Prostate gland (tissue), 2 donors: ENCODE data around the gene DUS1L. TPM values are rescaled to one million over a fixed set of nuclear protein-coding genes. Genes with fewer than 3 reads are reported as not detected.

ENCODE experiments used
- DNase-seq: peaks from one replicate; pipeline ENCODE4 v3.0.0-alpha.2; 2019; ENCODE audit warnings: low spot score
- H3K27ac ChIP-seq, 2 donors: fragments of 200-600 bp; sonication (generic); 2 replicates each; pipeline ENCODE4 v1.5.1; 2017 to 2019
- H3K27me3 ChIP-seq: fragments of 200-600 bp; sonication (generic); replicated peaks from 2 replicates; pipeline ENCODE4 v1.5.1; 2019; ENCODE audit not compliant: insufficient read depth
- H3K36me3 ChIP-seq, 2 donors: fragments of 200-600 bp; sonication (generic); 1 replicate in 1 of 2; 2 replicates in 1 of 2; pipeline versions ENCODE4 v1.5.1 to v1.8.1; 2017 to 2019
- H3K4me1 ChIP-seq: fragments of 200-600 bp; sonication (generic); replicated peaks from 2 replicates; pipeline ENCODE4 v1.5.1; 2019
- H3K4me3 ChIP-seq, 2 donors: fragments of 200-600 bp; sonication (generic); 2 replicates each; pipeline ENCODE4 v1.5.1; 2017 to 2019
- H3K9me3 ChIP-seq: fragments of 200-600 bp; sonication (generic); 2 replicates; pipeline ENCODE4 v1.5.1; 2017
- CTCF ChIP-seq, 4 experiments: fragments of 200-600 bp in 2 of 4; fragments of 450-650 bp in 2 of 4; sonication (generic) in 2 of 4; IDR thresholded peaks; 1 replicate in 3 of 4; 2 replicates in 1 of 4; pipeline ENCODE4 v1.5.1; 2016 to 2019; ENCODE audit warnings: antibody characterized with exemption in 4 of 4, mild to moderate bottlenecking in 2 of 4, moderate library complexity in 2 of 4
- POLR2A ChIP-seq: fragments of 450-650 bp; IDR thresholded peaks from one replicate; pipeline ENCODE4 v1.6.1; 2016; ENCODE audit warnings: antibody characterized with exemption, mild to moderate bottlenecking
- POLR2AphosphoS5 ChIP-seq: sonication (generic); formaldehyde crosslinking; IDR thresholded peaks from one replicate; pipeline ENCODE4 v1.6.1; 2017; ENCODE audit warnings: antibody characterized with exemption
- WGBS: methylation state at CpG from one replicate; pipeline ENCODE4 v1.1.5; 2018; 5-methylcytosine and 5-hydroxymethylcytosine counted together
- intact Hi-C: fragments of 100-400 bp; cut with DNase I; formaldehyde crosslinking; loops from one replicate; pipeline ENCODE4 v1.14.2; 2022
- total RNA-seq, 2 donors: library from RNA; depleted of rRNA; stranded (reverse); fragments of >200 nt; gene quantifications; one replicate each; pipeline ENCODE4 v1.1.0, GENCODE V29; 2016

DUS1L gene
- total RNA-seq, 2 donors from 2014 or later, result 95.9 to 119 TPM

- no peak for TF ChIP-seq CTCF (IDR thresholded peaks at IDR 0.05)
- no peak for TF ChIP-seq POLR2AphosphoS5
- no peak for TF ChIP-seq POLR2A
- Histone ChIP-seq H3K36me3 (peaks cover 16 to 17% of the 10 kb centered on the region in 2 donors), H3K27me3 (no peaks in the 10 kb centered on the region), H3K4me1 (no peaks in the 10 kb centered on the region), H3K9me3 (no peaks in the 10 kb centered on the region), H3K4me3 (no peak overlapping the region), H3K27ac (no peak overlapping the region)
- DNase-seq, result no peak
- WGBS, result 69% methylated on average over 14 of the region's 21 CpGs
- intact Hi-C loops, result no loop called here
Observed at GRCh38 chr17:82076785-82077591, 11.4 kb upstream of the DUS1L start.

GRCh38 chr17:82076018-82076784 lies 10.6 kb upstream of the DUS1L start:
- Histone ChIP-seq H3K27ac (no peak overlapping the region), H3K36me3 (peaks cover 10 to 11% of the 10 kb centered on the region in 2 donors), H3K9me3 (no peaks in the 10 kb centered on the region), H3K4me1 (no peaks in the 10 kb centered on the region), H3K4me3 (no peak overlapping the region), H3K27me3 (no peaks in the 10 kb centered on the region)
- intact Hi-C loops, result no loop called here
- WGBS, result 83% methylated on average over 25 of the region's 25 CpGs
- no peak for DNase-seq
- TF ChIP-seq CTCF (IDR thresholded peaks at IDR 0.05) (no peak), POLR2A (no peak), POLR2AphosphoS5 (no peak)

- Histone ChIP-seq H3K36me3 (no peaks in the 10 kb centered on the region), H3K4me3 (no peak overlapping the region), H3K4me1 (no peaks in the 10 kb centered on the region), H3K27ac (no peak overlapping the region), H3K9me3 (no peaks in the 10 kb centered on the region), H3K27me3 (no peaks in the 10 kb centered on the region)
- intact Hi-C loops, result no loop called here
- no peak for TF ChIP-seq POLR2A
- no peak for TF ChIP-seq POLR2AphosphoS5
- TF ChIP-seq CTCF (IDR thresholded peaks at IDR 0.05), result no peak
- WGBS, result 68% methylated on average over 9 of the region's 9 CpGs
- DNase-seq, result no peak
Observed at GRCh38 chr17:82073446-82073845, 7.8 kb upstream of the DUS1L start.

GRCh38 chr17:82072827-82073226 lies 7.2 kb upstream of the DUS1L start:
- Histone ChIP-seq H3K9me3 (no peaks in the 10 kb centered on the region), H3K4me3 (no peak overlapping the region), H3K4me1 (no peaks in the 10 kb centered on the region), H3K27me3 (no peaks in the 10 kb centered on the region), H3K27ac (no peak overlapping the region), H3K36me3 (no peaks in the 10 kb centered on the region)
- no peak for DNase-seq
- WGBS, result 81% methylated on average over 6 of the region's 6 CpGs
- intact Hi-C loops, result no loop called here
- TF ChIP-seq POLR2A, result no peak
- no peak for TF ChIP-seq POLR2AphosphoS5
- TF ChIP-seq CTCF (IDR thresholded peaks at IDR 0.05), result no peak
